HepG2 (cell line): ENCODE data around the gene IL22RA1. TPM values are rescaled to one million over a fixed set of nuclear protein-coding genes. Genes with fewer than 3 reads are reported as not detected.
A peak's percentile ranks its signal among the peaks of the same experiment; 100 is the strongest.

Source experiments
- ATF5 ChIP-seq: sonication (generic); formaldehyde crosslinking; IDR thresholded peaks from 2 replicates; pipeline ENCODE4 v1.4.0; 2020; ENCODE audit warnings: mild to moderate bottlenecking, low read depth, missing genetic modification reagents
- EED ChIP-seq: sonication (generic); formaldehyde crosslinking; IDR thresholded peaks from 2 replicates; pipeline ENCODE4 v1.5.0; 2020; ENCODE audit warnings: mild to moderate bottlenecking, missing genetic modification reagents
- GPBP1L1 ChIP-seq: sonication (generic); formaldehyde crosslinking; IDR thresholded peaks from 2 replicates; pipeline ENCODE4 v1.5.0; 2020; ENCODE audit warnings: mild to moderate bottlenecking, missing genetic modification reagents
- HNF1A ChIP-seq, 2 experiments: sonication (generic) in 1 of 2; formaldehyde crosslinking in 1 of 2; IDR thresholded peaks; 2 replicates each; pipeline versions ENCODE4 v1.4.0 to v1.6.1; 2016 to 2020; ENCODE audit warnings: borderline replicate concordance in 1 of 2, low read depth in 1 of 2, mild to moderate bottlenecking in 1 of 2, missing genetic modification reagents in 1 of 2
- MAFF ChIP-seq: IDR thresholded peaks from 2 replicates; pipeline ENCODE4 v1.6.1; 2011; ENCODE audit warnings: low read depth, low read length, improper control_type of control experiment
- NPAS2 ChIP-seq: sonication (generic); formaldehyde crosslinking; IDR thresholded peaks from 2 replicates; pipeline ENCODE4 v1.8.0; 2022; ENCODE audit warnings: mild to moderate bottlenecking, missing genetic modification reagents, borderline replicate concordance
- PAF1 ChIP-seq: IDR thresholded peaks from 2 replicates; pipeline ENCODE4 v1.6.1; 2016; ENCODE audit warnings: missing genetic modification reagents, missing compliant biosample characterization
- PHF5A ChIP-seq: IDR thresholded peaks from one replicate; pipeline ENCODE4 v1.6.1; 2018; ENCODE audit warnings: low read depth, missing genetic modification reagents; ENCODE audit not compliant: unreplicated experiment
- PRPF4 ChIP-seq: fragments of 200-400 bp; formaldehyde crosslinking; IDR thresholded peaks from 2 replicates; pipeline ENCODE4 v1.6.1; 2016; ENCODE audit warnings: low read length, low read depth; ENCODE audit not compliant: poor library complexity, severe bottlenecking
- RFX3 ChIP-seq: IDR thresholded peaks from 2 replicates; pipeline ENCODE4 v1.6.1; 2016; ENCODE audit warnings: missing biosample characterization, missing genetic modification reagents
- RORA ChIP-seq: sonication (generic); formaldehyde crosslinking; IDR thresholded peaks from 2 replicates; pipeline ENCODE4 v1.5.0; 2020; ENCODE audit warnings: mild to moderate bottlenecking, missing genetic modification reagents, moderate library complexity
- SRY ChIP-seq: sonication (generic); formaldehyde crosslinking; IDR thresholded peaks from 2 replicates; pipeline ENCODE4 v1.8.0; 2022; ENCODE audit warnings: mild to moderate bottlenecking, missing genetic modification reagents
- TFE3 ChIP-seq: IDR thresholded peaks from 2 replicates; pipeline ENCODE4 v1.6.1; 2016
- TSC22D2 ChIP-seq: sonication (generic); formaldehyde crosslinking; IDR thresholded peaks from 2 replicates; pipeline ENCODE4 v1.5.1; 2020; ENCODE audit warnings: missing genetic modification reagents, mild to moderate bottlenecking, borderline replicate concordance
- ZFP37 ChIP-seq: sonication (generic); formaldehyde crosslinking; IDR thresholded peaks from 2 replicates; pipeline ENCODE4 v1.4.0; 2020; ENCODE audit warnings: missing genetic modification reagents, borderline replicate concordance
- ZFP62 ChIP-seq: sonication (generic); formaldehyde crosslinking; IDR thresholded peaks from 2 replicates; pipeline ENCODE4 v1.4.0; 2020; ENCODE audit warnings: missing genetic modification reagents
- ZNF275 ChIP-seq: sonication (generic); formaldehyde crosslinking; IDR thresholded peaks from 2 replicates; pipeline ENCODE4 v1.8.0; 2022; ENCODE audit warnings: missing genetic modification reagents, mild to moderate bottlenecking, inconsistent platforms, borderline replicate concordance
- ZNF747 ChIP-seq: sonication (generic); formaldehyde crosslinking; IDR thresholded peaks from 2 replicates; pipeline ENCODE4 v1.8.1; 2023; ENCODE audit warnings: missing genetic modification reagents, mild to moderate bottlenecking, borderline replicate concordance
- ZSCAN9 ChIP-seq: IDR thresholded peaks from 2 replicates; pipeline ENCODE4 v1.6.1; 2016; ENCODE audit warnings: borderline replicate concordance
- polyA plus RNA-seq, 8 experiments: library from polyadenylated mRNA; depleted of rRNA in 3 of 8; stranded (reverse) in 7 of 8; unstranded in 1 of 8; fragments of >200 nt; fragmentation: Illumina TruSeq in 4 of 8; extraction: Trizol in 4 of 8; gene quantifications; 2 replicates each; pipeline versions ENCODE4 v1.2.1 to v1.2.3, GENCODE V29; 2011 to 2016; ENCODE audit warnings: low read depth in 4 of 8, missing spikeins in 1 of 8, mixed read lengths in 1 of 8; ENCODE audit not compliant: insufficient read depth in 1 of 8
- total RNA-seq, 5 experiments: library from RNA; depleted of rRNA; stranded (reverse); fragments of >200 nt; fragmentation: Illumina TruSeq; extraction: Trizol; gene quantifications; 2 replicates each; pipeline ENCODE4 v1.2.3, GENCODE V29; 2016; ENCODE audit warnings: low read depth in 1 of 5

The IL22RA1 gene
- total and polyA plus RNA-seq, 2 of the 13 experiments (the other 11 are each of a cell fraction or from before 2014, with no cell fraction given) = 4.4 to 10.2 TPM

- TF ChIP-seq HNF1A (IDR thresholded peaks at IDR 0.05; ENCODE audit: low read depth) = peak; percentile 89
- no peak; the same call in 1 of the 2 replicates for TF ChIP-seq HNF1A (CRISPR knock-in tag; IDR thresholded peaks at IDR 0.05; ENCODE audit: borderline replicate concordance)
- peak; percentile 75 for TF ChIP-seq TFE3 (CRISPR knock-in tag)
- no peak for TF ChIP-seq ZFP62 (CRISPR knock-in tag)
- TF ChIP-seq TSC22D2 (CRISPR knock-in tag) = no peak
- TF ChIP-seq NPAS2 (CRISPR knock-in tag) = no peak
- TF ChIP-seq ZNF275 (CRISPR knock-in tag) = no peak
- TF ChIP-seq EED (CRISPR knock-in tag) = no peak
- no peak for TF ChIP-seq RFX3 (CRISPR knock-in tag)
- no peak for TF ChIP-seq ATF5
- TF ChIP-seq MAFF = no peak
- 0 out of 2 replicates have a peak, but pooled peaks have one; percentile 37 for TF ChIP-seq ZFP37 (CRISPR knock-in tag)
- TF ChIP-seq SRY (CRISPR knock-in tag) = no peak
- no peak for TF ChIP-seq RORA (CRISPR knock-in tag)
- no peak for TF ChIP-seq GPBP1L1 (CRISPR knock-in tag)
- TF ChIP-seq PRPF4 = no peak
- TF ChIP-seq ZNF747 = peak; percentile 76; the same call in 1 of the 2 replicates
- TF ChIP-seq ZSCAN9 (CRISPR knock-in tag) = no peak; the same call in 1 of the 2 replicates
- no peak for TF ChIP-seq PHF5A (CRISPR knock-in tag)
- TF ChIP-seq PAF1 = no peak
Observed at GRCh38 chr1:24118410-24119242, 24.3 kb downstream of the IL22RA1 start (continued).
